GM21576 (cell line): ENCODE results near the gene DNAJC30.
"Not testable (repeated sequence)": the region's sequence is repeated elsewhere in the genome, so short reads cannot be mapped to it uniquely, and the experiment has no call there.

Experiments used
- ATAC-seq: cut with Tn5 transposase; IDR thresholded peaks from one replicate; pipeline ENCODE4 v1.9.1; 2021; ENCODE audit warnings: mild to moderate bottlenecking, moderate library complexity; ENCODE audit not compliant: unreplicated experiment

DNAJC30 gene

DNA sequence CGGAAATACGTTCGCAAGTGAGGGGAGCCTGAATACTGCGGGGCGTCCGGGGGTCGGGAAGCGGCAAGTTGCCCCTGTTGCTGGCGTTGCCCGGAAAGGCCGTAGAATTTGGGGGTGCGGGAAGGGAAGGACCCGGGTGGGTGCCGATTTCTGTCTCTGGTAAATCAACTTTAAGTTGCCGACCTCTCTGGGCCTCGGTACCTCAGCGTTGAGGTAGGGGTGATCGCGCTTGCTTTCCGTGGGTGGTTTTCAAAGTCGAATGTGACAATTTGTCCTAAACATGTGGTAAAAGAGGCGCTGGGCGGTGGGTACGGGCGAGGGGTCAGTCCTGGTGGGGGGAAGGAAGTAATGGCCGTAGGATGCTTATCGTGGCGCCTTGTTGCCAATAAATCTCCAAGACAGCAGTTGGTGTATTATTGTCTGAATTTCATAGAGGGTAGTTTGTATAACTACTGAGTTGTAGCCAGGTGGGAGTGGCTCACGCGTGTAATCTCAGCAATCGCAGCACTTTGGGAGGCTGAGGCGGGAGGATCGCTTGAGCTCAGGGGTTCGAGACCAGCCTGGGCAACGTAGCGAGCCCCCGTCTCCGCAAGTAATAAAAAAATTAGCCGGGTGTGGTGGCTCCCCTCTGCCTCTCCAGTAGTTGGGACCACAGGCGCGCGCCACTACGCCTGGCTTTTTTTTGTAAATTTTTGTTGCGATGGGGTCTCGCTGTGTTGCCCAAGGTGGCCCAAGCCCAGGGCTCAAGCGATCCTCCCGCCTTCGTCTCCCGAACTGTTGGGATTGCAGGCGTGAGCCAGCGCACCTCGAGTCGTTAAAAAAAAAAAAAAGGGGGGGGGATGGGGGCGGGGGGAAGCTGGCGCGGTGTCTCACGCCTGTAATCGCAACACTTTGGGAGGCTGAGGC lies 788 bp upstream of the DNAJC30 start:
- ATAC-seq, result no peak

DNA sequence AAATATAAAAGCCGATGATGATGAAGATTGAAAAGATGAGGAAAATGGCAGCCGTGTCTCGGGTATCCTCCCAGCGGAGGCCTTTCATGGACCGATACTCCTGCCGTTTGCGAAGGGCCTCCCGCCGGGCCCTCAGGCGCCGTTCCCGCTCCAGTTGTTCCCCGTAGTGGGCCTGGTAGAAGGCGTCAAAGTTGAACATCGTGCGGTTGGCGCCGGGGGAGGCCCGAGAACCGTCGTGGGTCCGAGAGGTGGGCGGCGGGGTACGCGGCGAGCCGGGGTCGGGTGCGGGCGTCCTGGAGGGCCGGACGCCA lies 553 bp downstream of the DNAJC30 start:
- no peak for ATAC-seq

DNA sequence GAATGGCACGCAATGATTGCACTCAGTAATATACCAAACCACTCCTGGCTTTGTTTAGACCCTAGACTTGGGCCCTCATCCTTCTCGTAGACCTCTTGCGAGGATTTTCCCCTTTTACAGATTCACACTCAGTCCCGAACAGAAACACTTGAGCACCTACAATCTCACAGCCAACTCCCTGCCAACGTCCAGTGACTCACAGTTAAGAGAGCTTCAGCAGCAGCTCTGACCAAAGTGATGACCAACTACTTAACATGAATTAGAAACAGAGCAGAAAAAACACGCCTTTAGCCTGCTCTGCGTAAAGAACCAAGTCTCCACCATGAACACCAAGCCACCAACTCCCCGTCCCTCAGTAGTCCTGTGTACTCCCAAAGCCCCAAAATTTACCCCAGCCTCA lies 2.2 kb downstream of the DNAJC30 start:
- no peak for ATAC-seq

DNA sequence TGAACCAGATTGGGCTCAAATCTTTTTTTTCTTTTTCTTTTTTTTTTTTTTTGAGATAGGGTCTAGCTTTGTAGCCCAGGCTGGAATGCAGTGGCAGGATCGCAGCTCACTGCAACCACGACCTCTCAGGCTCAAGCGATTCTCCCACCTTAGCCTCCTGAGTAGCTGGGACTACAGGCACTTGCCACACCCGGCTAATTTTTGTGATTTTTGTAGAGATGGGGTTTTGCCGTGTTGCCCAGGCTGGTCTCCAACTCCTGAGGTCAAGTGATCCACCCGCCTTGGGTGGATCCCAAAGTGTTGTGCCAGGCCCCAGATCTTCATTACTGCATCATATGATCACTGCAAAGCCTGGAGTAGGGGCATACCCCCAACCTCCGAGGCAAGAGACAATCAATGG lies 2.8 kb downstream of the DNAJC30 start:
- no peak for ATAC-seq

DNA sequence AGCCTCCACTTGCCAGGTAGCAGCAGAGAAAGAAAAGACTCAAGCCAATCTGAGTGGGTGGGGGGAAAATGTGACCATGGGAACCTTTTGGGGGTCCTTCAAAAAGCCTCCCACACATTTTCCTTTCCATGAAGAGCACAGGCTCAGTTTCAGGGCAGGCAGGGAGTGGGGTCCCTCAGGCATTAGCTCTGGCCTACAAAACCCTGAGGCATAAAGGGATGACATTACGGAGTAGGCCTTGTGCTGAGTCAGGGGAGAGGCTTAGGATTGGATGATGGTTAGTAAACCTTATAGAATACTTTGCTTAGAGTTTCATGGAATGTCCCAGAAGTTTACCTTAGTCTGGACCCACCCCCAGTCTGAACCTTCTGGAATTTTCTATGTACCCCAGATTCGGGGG lies 3.5 kb downstream of the DNAJC30 start:
- no peak for ATAC-seq

DNA sequence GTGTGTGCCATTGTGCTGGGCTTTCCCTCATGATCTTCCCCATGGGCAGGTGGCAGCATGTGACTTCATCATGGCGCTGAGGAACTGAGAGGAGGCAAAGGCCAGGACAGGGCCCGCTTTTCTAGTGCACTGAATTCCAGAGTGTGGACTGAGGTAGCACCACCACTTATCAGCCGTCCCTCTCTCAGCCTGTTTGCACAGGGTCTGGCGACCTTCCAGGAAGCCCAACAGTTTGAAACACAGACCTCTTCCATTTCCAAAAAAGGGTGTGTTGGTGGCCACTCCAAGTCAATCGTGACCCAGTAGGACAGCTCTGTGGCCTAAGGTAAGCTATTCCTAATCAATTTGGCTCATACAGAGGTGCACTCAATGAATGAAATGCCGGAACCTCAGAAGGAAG lies 4.4 kb downstream of the DNAJC30 start:
- no peak for ATAC-seq

DNA sequence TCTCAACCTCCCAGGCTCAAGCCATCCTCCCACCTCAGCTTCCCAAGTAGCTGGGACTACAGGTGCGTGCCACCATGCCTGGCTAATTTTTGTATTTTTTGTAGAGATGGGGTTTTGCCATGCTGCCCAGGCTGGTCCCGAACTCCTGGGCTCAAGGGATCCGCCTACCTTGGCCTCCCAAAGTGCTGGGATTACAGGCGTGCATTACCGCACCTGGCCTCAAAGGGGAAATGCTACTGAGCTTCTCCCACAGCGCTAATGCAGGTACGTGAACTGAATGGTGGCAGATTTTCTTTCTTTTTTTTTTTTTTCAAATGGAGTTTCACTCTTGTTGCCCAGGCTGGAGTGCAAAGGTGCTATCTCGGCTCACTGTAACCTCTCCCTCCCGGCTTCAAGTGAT lies 7.2 kb downstream of the DNAJC30 start:
- not testable (repeated sequence) for ATAC-seq

DNA sequence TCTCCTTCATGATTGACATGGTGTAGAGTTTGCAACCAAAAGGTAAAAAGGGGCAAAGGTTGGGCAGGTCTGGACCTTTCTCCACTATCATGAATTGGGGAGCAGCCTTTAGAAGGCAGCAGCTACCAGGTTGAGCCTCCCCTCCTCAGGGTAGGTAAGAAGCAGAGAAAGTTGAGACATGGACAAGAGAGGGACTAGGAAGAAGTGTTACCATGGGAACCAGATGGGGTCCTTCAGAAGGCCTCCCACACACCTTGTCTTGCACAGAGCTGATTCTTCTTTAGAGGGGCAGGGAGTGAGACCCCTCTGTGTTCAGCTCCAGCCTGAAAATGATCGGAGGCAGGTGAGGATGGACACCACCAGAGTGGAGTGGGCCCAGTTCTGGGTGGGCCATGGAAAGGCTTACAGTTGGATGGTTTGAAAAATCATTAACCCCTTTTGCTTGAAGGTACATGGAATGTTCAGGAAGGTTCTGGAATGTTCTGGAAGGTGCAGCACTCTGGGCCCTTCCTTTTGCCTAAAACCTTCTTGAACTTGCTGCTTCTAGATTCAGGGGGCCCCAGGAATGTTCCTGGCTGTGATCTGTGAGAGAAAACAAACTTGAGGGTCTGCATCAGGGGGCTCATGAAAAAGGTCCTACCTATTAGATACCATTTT lies 8.7 kb downstream of the DNAJC30 start:
- no peak for ATAC-seq

DNA sequence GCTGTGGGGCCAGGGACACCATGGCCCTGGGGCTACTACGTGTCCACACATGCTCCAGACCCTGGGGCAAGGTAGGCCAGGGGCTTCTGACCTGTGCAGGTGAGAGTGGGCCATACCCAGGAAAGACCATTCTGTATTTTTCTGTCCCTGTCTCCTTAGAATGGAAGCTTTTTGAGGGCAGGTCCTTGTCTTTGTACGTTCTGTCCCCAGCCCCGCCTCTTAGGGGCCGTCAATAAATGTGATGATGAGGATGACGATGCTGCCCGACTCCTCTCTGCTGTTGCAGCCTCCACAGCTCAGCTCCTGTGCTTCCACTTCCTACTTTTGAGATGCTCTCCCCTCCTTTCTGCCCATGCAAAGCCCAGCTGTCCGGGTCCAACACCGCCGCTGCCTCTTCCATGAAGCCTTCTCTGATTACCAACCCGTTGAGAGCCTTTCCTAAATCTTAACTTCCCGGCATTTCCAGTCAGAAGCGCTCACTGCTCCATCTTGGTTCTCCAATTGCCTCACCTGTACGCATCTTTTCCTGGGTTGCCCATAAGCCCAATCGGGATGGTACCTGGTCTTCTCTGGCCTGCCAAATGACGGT lies 11.3 kb downstream of the DNAJC30 start:
- no peak for ATAC-seq

DNA sequence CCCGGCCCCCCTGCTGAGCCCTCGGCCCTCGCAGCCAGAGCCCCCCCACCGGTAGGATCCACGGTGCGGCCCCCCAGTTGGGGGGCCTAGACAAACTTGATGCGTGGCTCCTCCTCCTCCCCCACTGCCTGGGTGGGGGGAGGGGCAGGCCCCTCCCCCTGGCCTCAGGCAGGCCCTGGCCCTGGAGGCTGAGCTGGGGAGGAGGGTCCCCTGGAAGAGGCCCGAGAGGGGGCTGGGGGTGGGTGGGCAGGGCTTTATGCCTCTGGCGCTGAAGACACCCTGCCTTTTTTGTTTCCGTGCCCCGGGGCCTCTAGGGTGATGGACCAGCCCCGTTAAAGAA lies 12.0 kb downstream of the DNAJC30 start:
- ATAC-seq, result no peak

DNA sequence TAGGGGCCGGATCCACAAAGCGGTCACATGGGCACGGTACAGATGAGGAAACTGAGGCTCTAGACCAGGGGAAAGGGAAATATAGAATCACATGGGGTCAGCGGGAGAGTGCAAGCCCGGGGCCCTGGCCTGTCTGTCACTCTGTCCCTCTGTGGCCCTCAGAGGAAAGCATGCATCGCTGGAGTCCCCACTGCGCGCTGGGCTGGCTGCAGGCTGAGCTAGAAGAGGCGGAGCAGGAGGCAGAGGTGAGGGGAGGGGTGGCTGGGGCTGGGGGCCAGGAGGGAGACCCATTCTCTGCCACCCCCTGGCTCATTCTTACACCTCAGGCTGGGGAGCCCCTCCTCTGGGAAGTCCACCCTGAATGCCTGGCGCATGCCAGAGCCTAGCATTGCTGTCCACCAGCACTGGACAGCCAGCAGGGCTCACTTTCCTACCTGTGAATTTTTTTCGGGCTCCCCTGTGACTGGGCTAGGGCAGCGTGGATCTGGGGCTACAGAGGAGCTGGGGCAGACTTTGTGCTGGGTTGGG lies 13.3 kb downstream of the DNAJC30 start:
- no peak for ATAC-seq

DNA sequence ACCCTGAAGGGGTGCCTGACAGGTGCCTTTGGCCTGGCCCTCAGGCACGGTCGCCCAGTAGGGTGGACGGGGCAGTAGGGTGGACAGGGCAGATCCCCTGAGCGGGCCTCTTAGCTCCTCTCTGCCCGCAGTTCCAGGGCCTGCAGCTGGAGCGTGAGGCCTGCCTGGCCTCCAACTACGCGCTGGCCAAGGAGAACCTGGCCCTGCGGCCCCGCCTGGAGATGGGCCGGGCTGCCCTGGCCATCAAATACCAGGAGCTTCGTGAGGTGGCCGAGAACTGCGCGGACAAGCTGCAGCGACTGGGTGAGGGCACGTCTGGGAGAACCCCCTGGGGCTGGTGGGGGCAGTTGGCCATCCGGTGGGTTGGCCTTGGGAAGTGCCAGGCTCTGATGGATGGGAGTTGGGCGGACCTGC lies 14.0 kb downstream of the DNAJC30 start:
- no peak for ATAC-seq

DNA sequence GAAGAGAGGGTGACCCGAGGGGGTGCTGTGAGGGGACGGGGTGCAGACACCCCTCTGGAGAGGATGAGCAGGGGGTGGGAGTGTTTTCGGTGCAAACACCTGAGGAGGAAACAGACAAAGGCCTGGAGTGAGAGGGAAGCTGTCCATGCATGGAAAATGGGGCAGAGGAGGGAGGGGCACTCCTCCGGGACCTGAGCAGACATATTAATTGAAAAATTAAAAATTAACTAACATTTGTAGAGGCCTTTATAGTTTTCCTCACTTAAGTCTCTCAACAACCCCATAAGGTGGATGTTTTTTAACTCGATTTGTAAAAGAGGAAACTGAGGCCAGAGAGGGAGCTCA lies 14.4 kb downstream of the DNAJC30 start:
- no peak for ATAC-seq

DNA sequence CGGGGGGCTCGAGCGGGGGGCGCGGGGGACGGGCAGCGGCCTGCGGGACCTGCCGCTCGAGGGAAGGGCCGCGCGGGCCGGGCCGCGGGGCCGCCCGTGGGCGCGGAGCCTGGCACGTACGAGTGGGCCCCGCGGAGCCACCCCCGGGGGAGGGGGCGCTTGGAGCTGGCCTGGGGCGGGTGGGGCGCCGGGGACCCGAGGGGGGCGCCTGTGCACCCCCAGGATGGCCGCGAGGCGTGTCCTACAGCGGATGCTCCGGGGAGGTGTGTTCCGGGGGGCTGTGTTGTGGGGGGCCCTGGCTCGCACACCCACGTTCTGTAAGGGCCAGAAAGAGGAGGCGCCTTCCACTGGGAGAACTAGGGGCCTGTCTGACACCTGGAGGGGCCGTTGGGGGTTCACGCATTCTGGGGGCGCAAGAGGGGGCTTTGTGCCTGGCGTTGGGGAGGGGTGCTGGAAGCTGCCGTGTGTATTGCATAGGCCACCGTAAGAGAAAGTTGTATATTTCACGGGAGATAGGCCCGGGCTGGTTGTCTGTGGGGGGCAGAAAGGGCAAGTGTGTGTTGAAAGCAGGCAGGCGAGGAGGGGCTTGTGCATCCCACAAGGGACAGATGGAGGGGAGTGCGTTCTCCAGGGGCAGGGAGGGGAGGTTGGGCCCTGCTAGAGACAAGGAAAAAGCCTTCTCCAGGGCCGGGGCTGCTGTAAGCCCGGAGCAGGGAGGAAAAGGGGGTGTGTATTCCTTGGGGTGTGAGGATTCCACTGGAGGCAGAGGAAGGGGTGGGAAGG lies 15.0 kb downstream of the DNAJC30 start:
- ATAC-seq, result no peak

DNA sequence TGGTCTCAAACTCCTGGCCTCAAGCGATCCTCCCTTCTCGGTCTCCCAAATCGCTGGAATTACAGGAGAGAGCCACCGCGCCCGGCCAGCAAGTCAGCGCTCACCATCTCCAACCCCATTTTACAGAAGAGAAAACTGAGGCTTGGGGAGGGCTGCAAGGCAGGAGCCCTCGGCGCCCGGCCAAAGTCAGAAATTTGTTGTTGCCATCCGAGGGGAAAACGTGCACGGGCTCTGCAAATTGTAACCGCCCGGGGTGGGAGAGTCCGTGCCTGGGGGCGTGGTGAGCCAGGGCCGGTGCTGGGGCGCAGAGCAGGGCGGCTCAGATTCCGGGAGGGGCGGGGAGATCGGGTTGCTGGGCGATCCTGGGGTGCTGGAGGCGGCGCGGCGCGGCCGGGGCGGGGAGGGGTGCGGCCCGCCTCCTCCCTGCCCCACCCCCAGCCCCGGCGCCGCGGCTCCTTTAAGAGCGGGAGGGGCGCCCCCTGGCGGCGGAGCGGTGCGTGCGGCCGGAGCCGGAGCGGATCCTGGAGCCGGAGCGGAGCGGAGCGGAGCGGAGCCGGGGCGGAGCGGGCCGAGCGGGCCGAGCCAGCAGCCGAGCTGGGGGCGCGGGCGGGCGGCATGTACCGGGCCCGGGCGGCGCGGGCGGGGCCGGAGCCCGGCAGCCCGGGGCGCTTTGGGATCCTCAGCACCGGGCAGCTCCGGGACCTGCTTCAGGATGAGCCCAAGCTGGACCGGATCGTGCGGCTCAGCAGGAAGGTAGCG lies 15.7 kb downstream of the DNAJC30 start, which contains the start of gene VPS37D:
TSS of gene VPS37D (plus strand) at position 488 of the 759 bp plus-strand sequence. CDS start at position 616, 128 bp downstream.
- peak; percentile 89 for ATAC-seq

DNA sequence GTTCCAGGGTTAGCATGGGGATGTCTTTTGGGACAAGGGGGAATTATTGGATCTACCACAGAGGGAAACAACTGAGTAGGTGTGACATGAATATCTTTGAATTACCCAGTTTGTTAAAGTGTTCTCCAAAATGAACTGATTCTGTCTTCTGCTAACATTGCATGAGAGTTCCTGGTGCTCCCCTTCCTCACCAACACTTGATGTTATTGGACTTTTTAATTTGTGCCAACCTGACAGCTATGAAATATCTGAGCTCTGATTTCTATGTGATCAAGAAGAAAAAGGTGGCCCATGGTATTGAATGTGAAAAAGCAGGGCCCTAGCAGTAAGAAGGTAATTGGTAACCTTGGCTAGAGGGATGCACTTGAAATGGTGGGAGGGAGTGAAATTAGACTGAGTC lies 20.2 kb downstream of the DNAJC30 start:
- no peak for ATAC-seq

DNA sequence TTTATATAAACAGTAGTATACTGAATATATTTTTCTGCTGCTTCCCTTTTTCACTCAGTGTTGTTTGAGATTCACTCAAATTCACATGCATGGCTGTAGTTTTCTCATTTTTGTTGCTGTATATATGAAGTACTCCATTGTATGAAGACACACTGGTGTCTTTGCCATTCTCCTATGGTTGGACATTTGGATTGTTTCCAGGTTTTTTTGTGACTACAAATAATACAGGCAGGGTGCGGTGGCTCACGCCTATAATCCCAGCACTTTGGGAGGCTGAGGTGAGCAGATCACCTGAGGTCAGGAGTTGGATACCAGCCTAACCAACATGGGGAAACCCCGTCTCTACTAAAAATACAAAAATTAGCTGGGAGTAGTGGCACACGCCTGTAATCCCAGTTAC lies 22.7 kb downstream of the DNAJC30 start:
- ATAC-seq, result not testable (repeated sequence)

DNA sequence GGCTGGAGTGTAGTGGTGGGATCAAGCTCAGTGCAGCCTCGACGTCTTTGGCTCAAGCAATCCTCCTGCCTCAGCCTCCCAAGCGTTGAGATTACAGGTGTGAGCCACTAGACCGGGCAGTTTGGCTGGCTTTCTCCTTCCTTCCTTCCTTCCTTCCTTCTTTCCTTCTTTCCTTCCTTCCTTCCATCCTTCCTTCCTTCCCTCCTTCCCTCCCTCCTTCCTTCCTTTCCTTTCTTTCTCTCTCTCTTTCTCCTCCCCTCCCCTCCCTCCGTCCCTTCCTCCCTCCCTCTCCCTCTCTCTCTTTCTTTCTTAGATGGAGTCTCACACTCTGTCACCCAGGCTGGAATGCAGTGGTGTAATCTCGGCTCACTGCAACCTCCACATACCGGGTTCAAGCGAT lies 23.3 kb downstream of the DNAJC30 start:
- ATAC-seq, result no peak

DNA sequence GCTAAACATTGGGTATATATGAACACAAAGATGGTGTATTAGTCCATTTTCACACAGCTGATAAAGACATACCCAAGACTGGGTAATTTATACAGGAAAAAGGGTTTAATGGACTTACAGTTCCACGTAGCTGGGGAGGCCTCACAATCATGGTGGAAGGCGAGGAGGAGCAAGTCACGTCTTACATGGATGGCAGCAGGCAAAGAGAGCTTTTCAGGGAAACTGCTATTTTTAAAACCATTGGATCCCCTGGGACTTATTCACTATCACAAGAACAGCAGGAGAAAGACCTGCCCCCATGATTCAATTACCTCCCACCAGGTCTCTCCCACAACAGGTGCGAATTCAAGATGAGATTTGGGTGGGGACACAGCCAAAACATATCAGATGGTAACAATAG lies 27.9 kb downstream of the DNAJC30 start:
- ATAC-seq, result not testable (repeated sequence)

DNA sequence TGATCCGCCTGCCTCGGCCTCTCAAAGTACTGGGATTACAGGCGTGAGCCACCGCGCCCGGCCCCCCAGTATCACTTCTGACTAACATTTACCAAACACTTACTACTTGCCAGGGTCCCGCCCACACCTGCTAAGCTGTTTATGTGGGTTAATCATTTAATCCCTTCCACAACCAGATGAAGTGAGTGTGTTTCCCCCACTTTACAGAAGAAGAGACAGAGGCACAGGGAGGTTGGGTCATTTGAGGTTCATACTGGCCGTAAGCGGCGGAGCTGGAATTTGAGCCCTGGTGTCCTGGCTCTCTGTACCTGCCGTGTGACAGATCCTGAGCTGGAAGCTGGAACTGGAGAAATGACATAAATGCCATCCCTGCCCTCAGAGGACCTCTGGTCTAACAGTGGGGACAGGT lies 30.7 kb downstream of the DNAJC30 start:
- no peak for ATAC-seq
